HK-2 (cell line): Measurements from ENCODE around the gene OTOP2.
A peak's percentile ranks its signal among the peaks of the same experiment; 100 is the strongest.

Source experiments
- DNase-seq: peaks from one replicate; pipeline ENCODE4 v3.0.0-alpha.2; 2018; ENCODE audit not compliant: unreplicated experiment

The OTOP2 gene

GRCh38 chr17:74923538-74924249 is 379 bp upstream of the OTOP2 start:
- peak; percentile 74 for DNase-seq

- no peak for DNase-seq
Measured at GRCh38 chr17:74925242-74925641, 1.2 kb downstream of the OTOP2 start.

GRCh38 chr17:74928786-74929185 is 4.7 kb downstream of the OTOP2 start:
- no peak for DNase-seq

- no peak for DNase-seq
Measured at GRCh38 chr17:74930535-74931036, 6.5 kb downstream of the OTOP2 start.

GRCh38 chr17:74935048-74935447 is 11.0 kb downstream of the OTOP2 start:
- DNase-seq: no peak

- no peak for DNase-seq
Measured at GRCh38 chr17:74935585-74936469, 11.8 kb downstream of the OTOP2 start, which contains the start of gene OTOP3. OTOP3 (plus strand) TSS chr17:74935898; CDS start chr17:74935922, 24 bp downstream.

- DNase-seq: no peak
Measured at GRCh38 chr17:74936470-74936799, 12.4 kb downstream of the OTOP2 start.

- DNase-seq: no peak
Measured at GRCh38 chr17:74937064-74938051, 13.3 kb downstream of the OTOP2 start.

GRCh38 chr17:74938194-74938950 is 14.3 kb downstream of the OTOP2 start:
- no peak for DNase-seq

- no peak for DNase-seq
Measured at GRCh38 chr17:74939534-74939933, 15.5 kb downstream of the OTOP2 start.

GRCh38 chr17:74941128-74941725 is 17.2 kb downstream of the OTOP2 start:
- DNase-seq: no peak

GRCh38 chr17:74943808-74944522 is 19.9 kb downstream of the OTOP2 start:
- no peak for DNase-seq

- DNase-seq: no peak
Measured at GRCh38 chr17:74945543-74945942, 21.5 kb downstream of the OTOP2 start.

GRCh38 chr17:74946641-74947040 is 22.6 kb downstream of the OTOP2 start:
- DNase-seq: no peak

GRCh38 chr17:74947041-74947754 is 23.1 kb downstream of the OTOP2 start:
- DNase-seq: no peak

- DNase-seq: no peak
Measured at GRCh38 chr17:74949455-74950115, 25.5 kb downstream of the OTOP2 start.

- peak; percentile 22 for DNase-seq
Measured at GRCh38 chr17:74950207-74950606, 26.1 kb downstream of the OTOP2 start.

GRCh38 chr17:74951065-74951464 is 27.0 kb downstream of the OTOP2 start:
- no peak for DNase-seq
